ENCODE results near the gene DIO1.

DNA sequence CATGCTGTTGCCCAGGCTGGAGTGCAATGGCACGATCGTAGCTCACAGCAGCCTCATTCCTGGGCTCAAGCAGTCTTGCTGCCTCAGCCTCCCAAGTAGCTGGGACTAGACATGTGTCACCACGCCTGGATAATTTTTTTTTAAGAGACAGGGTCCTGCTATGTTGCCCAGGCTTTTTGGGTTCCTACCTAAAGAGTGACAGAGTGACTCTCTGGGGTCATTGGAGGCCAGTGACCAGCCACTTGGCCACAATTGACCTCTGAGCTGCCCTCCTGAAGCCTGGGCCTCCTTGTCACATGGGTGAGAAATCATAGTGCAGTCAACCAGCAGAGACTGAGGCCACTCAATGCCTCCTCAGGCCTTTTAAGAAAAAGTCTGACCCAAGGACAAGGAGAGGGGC lies 5.7 kb downstream of the DIO1 start:
- TF ChIP-seq ZNF274 (IDR thresholded peaks at IDR 0.05; ENCODE audit: borderline replicate concordance, low read depth, low read length) (no peak), ESRRA (IDR thresholded peaks at IDR 0.05; ENCODE audit: borderline replicate concordance, low read depth) (peak; percentile 29; the same call in 1 of the 2 replicates), ZNF766 (CRISPR knock-in tag; conservative IDR thresholded peaks at IDR 0.05) (no peak), CEBPB (tag; IDR thresholded peaks at IDR 0.05) (no peak), ZKSCAN8 (CRISPR knock-in tag; IDR thresholded peaks at IDR 0.05) (no peak), POLR2A (conservative IDR thresholded peaks at IDR 0.05) (no peak), TEAD2 (tag; IDR thresholded peaks at IDR 0.05) (no peak)
- TF ChIP-seq, protein P1, sequence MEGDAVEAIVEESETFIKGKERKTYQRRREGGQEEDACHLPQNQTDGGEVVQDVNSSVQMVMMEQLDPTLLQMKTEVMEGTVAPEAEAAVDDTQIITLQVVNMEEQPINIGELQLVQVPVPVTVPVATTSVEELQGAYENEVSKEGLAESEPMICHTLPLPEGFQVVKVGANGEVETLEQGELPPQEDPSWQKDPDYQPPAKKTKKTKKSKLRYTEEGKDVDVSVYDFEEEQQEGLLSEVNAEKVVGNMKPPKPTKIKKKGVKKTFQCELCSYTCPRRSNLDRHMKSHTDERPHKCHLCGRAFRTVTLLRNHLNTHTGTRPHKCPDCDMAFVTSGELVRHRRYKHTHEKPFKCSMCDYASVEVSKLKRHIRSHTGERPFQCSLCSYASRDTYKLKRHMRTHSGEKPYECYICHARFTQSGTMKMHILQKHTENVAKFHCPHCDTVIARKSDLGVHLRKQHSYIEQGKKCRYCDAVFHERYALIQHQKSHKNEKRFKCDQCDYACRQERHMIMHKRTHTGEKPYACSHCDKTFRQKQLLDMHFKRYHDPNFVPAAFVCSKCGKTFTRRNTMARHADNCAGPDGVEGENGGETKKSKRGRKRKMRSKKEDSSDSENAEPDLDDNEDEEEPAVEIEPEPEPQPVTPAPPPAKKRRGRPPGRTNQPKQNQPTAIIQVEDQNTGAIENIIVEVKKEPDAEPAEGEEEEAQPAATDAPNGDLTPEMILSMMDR (IDR thresholded peaks at IDR 0.05 in 2 of 3, conservative IDR thresholded peaks at IDR 0.05 in 1 of 3; ENCODE audit: insufficient read depth in 2 of 3, low read depth in 1 of 3, low read length in 3 of 3): no peak
- TF ChIP-seq, protein P2, sequence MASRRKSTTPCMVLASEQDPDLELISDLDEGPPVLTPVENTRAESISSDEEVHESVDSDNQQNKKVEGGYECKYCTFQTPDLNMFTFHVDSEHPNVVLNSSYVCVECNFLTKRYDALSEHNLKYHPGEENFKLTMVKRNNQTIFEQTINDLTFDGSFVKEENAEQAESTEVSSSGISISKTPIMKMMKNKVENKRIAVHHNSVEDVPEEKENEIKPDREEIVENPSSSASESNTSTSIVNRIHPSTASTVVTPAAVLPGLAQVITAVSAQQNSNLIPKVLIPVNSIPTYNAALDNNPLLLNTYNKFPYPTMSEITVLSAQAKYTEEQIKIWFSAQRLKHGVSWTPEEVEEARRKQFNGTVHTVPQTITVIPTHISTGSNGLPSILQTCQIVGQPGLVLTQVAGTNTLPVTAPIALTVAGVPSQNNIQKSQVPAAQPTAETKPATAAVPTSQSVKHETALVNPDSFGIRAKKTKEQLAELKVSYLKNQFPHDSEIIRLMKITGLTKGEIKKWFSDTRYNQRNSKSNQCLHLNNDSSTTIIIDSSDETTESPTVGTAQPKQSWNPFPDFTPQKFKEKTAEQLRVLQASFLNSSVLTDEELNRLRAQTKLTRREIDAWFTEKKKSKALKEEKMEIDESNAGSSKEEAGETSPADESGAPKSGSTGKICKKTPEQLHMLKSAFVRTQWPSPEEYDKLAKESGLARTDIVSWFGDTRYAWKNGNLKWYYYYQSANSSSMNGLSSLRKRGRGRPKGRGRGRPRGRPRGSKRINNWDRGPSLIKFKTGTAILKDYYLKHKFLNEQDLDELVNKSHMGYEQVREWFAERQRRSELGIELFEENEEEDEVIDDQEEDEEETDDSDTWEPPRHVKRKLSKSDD (conservative IDR thresholded peaks at IDR 0.05; ENCODE audit: low read length): no peak
- TF ChIP-seq, protein P3, sequence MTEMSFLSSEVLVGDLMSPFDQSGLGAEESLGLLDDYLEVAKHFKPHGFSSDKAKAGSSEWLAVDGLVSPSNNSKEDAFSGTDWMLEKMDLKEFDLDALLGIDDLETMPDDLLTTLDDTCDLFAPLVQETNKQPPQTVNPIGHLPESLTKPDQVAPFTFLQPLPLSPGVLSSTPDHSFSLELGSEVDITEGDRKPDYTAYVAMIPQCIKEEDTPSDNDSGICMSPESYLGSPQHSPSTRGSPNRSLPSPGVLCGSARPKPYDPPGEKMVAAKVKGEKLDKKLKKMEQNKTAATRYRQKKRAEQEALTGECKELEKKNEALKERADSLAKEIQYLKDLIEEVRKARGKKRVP (CRISPR knock-in tag; IDR thresholded peaks at IDR 0.05): no peak
